GM21723 (cell line): ENCODE results near the gene VPS9D1.
"Not testable (repeated sequence)": the region's sequence is repeated elsewhere in the genome, so short reads cannot be mapped to it uniquely, and the experiment has no call there.

Experiments
- ATAC-seq: cut with Tn5 transposase; IDR thresholded peaks from one replicate; pipeline ENCODE4 v1.9.1; 2021; ENCODE audit warnings: mild to moderate bottlenecking, moderate library complexity; ENCODE audit not compliant: unreplicated experiment

VPS9D1 gene

DNA sequence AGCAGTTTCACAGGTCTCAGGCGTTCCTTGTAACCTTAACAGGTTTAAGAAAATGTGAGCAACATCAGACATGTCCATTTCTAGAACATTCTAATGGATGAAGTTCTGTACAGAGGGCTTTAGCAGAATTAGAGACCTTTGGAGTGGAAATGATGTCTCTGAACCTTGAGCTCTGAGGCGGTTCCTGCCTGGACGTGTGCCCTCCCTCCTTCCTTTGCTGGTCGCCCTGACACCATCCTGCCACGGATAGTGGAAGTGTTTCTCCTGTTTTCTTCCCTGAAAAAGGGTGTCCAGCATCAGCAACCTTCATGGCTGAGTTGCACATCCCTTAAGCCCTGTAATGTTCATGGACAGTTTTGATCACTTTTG, 51.9 kb downstream of the VPS9D1 start:
- no peak for ATAC-seq

DNA sequence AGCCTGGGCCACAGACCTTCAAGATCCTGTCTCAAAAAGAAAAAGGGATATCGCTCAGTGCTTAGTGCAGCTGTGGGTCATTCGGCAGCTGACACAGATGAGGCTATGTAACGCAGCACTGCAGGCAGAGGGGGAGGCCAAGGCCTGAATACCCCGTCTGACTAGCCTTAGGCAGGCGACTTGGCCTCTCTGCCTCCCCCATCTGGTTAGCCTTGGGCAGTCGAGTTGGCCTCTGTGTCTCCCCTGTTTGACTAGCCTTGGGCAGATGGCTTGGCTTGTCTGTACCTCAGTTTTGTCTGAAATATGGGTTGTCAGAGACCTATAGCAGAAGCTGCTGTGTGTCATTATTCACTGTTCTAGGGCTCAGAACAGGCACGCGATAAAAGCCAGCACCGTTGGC, 53.1 kb downstream of the VPS9D1 start:
- ATAC-seq, result no peak

DNA sequence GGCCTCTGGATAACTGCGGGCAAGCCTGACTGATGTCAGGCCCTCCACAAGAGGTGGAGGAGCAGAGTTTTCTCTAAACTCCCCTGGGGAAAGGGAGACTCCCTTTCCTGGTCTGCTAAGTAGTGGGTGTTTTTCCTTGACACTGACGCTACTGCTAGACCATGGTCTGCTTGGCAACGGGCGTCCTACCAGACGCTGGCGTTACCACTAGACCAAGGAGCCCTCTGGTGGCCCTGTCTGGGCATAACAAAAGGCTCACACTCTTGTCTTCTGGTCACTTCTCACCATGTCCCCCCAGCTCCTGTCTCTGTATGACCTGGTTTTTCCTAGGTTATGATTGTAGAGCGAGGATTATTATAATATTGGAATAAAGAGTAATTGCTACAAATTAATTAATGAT, 53.7 kb downstream of the VPS9D1 start:
- not testable (repeated sequence) for ATAC-seq

- not testable (repeated sequence) for ATAC-seq
Observed at GRCh38 chr16:89664238-89664637, 56.5 kb downstream of the VPS9D1 start.

DNA sequence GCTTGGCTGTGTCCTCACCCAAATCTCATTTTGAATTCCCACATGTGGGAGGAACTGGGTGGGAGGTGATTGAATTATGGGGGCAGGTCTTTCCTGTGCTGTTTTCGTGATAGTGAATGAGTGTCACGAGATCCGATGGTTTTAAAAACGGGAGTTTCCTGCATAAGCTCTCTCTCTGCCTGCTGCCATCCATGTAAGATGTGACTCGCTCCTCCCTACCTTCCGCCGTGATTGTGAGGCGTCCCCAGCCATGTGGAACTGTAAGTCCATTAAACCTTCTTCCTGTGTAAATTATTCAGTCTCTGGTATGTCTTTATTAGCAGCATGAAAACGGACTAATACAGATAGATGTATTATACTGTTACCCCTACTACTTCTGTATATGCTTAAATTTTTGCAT, 59.5 kb downstream of the VPS9D1 start:
- no peak for ATAC-seq

- no peak for ATAC-seq
Observed at GRCh38 chr16:89660146-89660545, 60.6 kb downstream of the VPS9D1 start.

DNA sequence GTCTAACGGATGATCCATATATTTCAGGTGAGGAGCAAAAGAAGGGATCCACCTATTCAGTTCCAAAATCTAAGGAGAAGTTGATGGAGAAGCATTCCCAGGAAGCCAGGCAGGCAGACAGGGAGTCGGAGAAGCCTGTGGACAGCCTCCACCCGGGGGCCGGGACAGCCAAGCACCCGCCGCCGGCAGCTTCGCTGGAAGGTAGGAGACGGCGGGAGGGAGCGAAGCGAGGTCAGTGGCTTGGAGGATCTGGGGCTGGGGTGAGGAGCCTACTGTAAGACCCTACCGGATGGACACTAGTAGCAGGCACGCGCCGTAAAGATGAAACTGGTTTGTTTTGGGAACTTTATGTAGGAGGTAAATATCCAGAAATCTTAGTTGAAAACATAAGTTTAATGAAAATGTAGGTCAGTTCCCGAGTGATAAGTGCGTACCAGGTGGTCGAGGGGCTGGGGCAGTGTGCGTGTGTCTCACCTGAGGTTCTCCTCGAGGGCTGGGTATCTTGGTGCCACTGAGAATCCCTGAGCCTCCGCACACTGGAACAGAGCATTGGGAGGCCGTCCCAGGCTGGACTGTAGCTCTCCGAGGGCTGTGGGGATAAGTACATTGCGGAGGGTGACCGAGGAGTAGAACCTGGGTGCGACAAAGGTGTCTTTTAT, 62.3 kb downstream of the VPS9D1 start:
- ATAC-seq, result no peak

DNA sequence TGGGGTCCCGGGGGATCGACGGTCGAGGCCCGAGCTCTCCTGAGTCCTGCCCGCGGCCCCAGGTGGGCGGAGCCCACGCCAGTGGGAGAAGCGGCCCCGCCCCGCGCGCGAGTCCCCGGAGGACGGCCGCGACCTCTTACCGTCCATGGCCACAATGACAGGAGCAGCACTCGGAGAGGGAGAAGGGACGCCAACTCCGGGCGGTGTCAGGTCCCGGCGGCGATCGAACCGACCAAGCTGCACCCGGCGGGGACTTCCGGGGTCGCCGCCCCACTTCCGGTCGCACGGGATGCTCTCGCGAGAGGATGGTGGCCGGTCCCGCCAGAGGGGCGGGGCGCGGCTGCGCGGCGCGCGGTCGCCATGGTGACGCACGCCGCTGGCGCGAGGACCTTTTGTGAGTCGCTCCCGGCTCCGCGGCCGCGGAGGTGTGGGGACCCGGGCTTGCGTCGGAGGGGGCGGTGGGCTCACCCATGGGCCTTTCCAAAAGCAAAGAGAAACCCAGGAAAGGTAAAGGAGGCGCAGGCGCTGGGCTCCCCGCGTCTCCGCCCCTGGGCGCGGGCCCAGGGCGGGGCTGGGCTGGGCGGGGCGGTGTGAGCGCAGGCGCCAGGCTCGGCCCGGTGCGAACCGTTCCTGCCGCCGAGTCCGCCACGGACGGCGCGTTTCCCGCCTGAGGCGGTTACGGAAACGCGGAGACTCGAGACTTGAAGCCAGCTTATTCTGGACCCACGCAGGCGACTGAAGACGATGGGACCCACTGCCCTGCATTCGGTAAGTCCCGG, 63.1 kb downstream of the VPS9D1 start, which contains the start of the genes CHMP1A and SPATA33:
CHMP1A (minus strand) TSS at position 267 of the 779 bp plus-strand sequence; CDS start at position 147, 120 bp downstream.
SPATA33 (plus strand) TSS at position 395 of the 779 bp plus-strand sequence; CDS start at position 471, 76 bp downstream.
- ATAC-seq, result peak; percentile 90
